IPS-15b (cell line): Measurements from ENCODE around the gene RICTOR.

Experiments used
- H3K27me3 ChIP-seq: one replicate; pipeline ENCODE4 v1.6.1; 2013; ENCODE audit warnings: low read length; ENCODE audit not compliant: control insufficient read depth, insufficient read depth
- H3K36me3 ChIP-seq: one replicate; pipeline ENCODE4 v1.6.1; 2013; ENCODE audit warnings: low read length; ENCODE audit not compliant: control insufficient read depth, insufficient read depth
- H3K4me1 ChIP-seq: one replicate; pipeline ENCODE4 v1.6.1; 2013; ENCODE audit warnings: mild to moderate bottlenecking, low read length; ENCODE audit not compliant: control insufficient read depth, insufficient read depth
- H3K4me3 ChIP-seq: one replicate; pipeline ENCODE4 v1.5.1; 2013; ENCODE audit warnings: low read depth, low read length
- H3K9ac ChIP-seq: one replicate; pipeline ENCODE4 v1.6.1; 2013; ENCODE audit warnings: low read depth, mild to moderate bottlenecking, low read length
- H3K9me3 ChIP-seq: one replicate; pipeline ENCODE4 v1.6.1; 2013; ENCODE audit warnings: mild to moderate bottlenecking, low read length; ENCODE audit not compliant: control insufficient read depth, insufficient read depth

Gene RICTOR

DNA sequence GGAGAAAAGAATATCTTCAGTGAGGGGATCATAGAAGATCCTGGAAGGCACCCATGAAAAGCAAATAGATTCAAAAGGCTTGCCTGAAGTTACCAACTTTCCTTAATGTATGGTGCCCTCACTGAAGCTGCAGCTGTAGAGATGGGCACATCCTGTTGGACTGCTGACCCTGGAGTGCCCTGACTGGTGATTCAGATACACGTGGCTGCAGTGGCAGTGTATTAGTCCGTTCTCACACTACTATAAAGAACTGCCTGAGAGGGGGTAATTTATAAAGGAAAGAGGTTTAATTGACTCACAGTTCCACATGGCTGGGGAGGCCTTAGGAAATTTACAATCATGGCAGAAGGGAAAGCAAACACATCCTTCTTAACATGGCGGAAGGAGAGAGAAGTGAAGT is 148.1 kb downstream of the RICTOR start:
- Histone ChIP-seq H3K4me3 (no peak overlapping the region), H3K9ac (no peak overlapping the region), H3K36me3 (no peaks in the 10 kb centered on the region), H3K27me3 (no peaks in the 10 kb centered on the region), H3K9me3 (no peaks in the 10 kb centered on the region), H3K4me1 (peaks cover 2% of the 10 kb centered on the region)

DNA sequence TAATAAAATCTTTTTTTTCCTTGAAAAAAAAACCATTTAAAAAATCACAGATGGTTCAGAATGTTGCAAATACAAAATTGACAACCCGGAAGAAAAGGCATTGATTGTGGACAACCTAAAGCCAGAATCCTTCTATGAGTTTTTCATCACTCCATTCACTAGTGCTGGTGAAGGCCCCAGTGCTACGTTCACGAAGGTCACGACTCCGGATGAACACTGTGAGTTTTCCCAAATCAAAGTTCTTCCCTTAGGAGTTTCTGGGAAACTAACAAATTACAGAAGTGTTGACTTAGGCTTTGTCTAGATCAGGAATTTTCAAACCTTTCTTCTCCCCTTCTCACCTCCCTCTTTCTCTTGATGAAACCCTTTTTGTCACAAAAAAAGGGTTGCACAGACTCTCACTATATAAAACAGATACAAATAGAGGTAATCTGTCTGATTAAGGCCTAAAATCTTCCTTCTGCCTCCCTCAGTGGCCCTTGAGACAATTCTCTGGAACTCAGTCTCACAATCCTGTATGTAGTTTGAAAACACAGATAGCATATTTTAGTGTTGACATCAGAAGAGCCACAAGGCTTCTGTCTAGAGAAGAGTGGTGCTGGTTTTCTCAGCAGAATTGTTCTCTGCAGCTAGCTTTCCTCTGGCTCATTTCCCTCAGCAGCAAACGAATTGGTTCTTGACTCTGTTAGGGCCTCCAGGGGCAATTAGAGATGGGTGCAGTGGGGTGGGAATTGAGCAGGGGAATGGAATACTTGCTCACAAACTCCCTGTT is 148.9 kb downstream of the RICTOR start:
- H3K27me3 ChIP-seq: no peaks in the 10 kb centered on the region
- no peaks in the 10 kb centered on the region for H3K36me3 ChIP-seq
- no peak overlapping the region for H3K9ac ChIP-seq
- H3K4me1 ChIP-seq: peaks cover under 1% of the 10 kb centered on the region
- no peaks in the 10 kb centered on the region for H3K9me3 ChIP-seq
- H3K4me3 ChIP-seq: no peak overlapping the region

- no peak overlapping the region for H3K4me3 ChIP-seq
- no peaks in the 10 kb centered on the region for H3K9me3 ChIP-seq
- no peaks in the 10 kb centered on the region for H3K4me1 ChIP-seq
- H3K36me3 ChIP-seq: no peaks in the 10 kb centered on the region
- H3K9ac ChIP-seq: no peak overlapping the region
- H3K27me3 ChIP-seq: no peaks in the 10 kb centered on the region
Measured at GRCh38 chr5:38923661-38924451, 150.3 kb downstream of the RICTOR start.

DNA sequence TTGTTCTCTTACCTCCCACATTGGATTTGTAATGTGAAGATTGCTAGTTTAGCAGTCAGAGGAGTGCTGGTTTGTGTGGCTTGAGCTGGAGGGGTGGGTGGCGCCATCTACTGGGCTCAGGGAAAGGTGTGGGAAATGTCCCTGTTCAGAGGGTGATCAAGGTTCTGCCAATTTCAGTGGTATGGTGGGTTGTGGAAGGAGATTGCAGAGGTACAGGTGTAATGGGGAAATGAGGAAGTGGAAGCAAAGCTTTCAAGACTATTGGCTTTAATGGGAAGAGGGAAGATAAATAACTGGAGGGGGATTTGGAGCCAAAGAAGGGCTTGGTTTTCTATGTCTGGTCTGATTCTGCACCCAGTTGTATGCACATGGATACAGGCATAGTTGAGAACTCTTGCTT is 152.0 kb downstream of the RICTOR start:
- Histone ChIP-seq H3K4me3 (no peak overlapping the region), H3K36me3 (no peaks in the 10 kb centered on the region), H3K9ac (no peak overlapping the region), H3K9me3 (no peaks in the 10 kb centered on the region), H3K27me3 (no peaks in the 10 kb centered on the region), H3K4me1 (no peaks in the 10 kb centered on the region)

DNA sequence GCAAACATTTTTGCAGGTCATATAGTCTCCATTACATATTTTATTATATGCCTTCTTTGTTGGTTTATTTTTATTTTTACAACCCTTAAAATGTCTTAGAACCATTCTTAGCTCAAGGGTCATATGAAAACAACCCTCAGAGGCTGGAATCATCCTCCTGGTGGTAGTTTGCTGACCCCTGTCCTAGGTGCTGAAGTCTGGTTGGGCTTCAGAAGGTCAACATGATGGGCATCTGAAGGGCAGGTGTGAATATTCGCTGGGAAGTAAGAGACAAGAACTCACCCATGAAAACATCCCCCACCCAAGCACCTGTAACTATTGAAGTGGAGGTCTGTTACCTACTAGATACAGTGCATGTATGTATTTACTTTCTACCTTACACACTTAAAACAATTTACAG is 153.0 kb downstream of the RICTOR start:
- Histone ChIP-seq H3K9me3 (no peaks in the 10 kb centered on the region), H3K9ac (no peak overlapping the region), H3K4me3 (no peak overlapping the region), H3K4me1 (no peaks in the 10 kb centered on the region), H3K27me3 (no peaks in the 10 kb centered on the region), H3K36me3 (no peaks in the 10 kb centered on the region)

GRCh38 chr5:38916802-38917201 is 157.4 kb downstream of the RICTOR start:
- Histone ChIP-seq H3K4me1 (no peaks in the 10 kb centered on the region), H3K36me3 (no peaks in the 10 kb centered on the region), H3K9me3 (no peaks in the 10 kb centered on the region), H3K9ac (no peak overlapping the region), H3K27me3 (no peaks in the 10 kb centered on the region), H3K4me3 (no peak overlapping the region)

GRCh38 chr5:38913714-38914113 is 160.5 kb downstream of the RICTOR start:
- Histone ChIP-seq H3K36me3 (no peaks in the 10 kb centered on the region), H3K9ac (no peak overlapping the region), H3K4me1 (no peaks in the 10 kb centered on the region), H3K9me3 (no peaks in the 10 kb centered on the region), H3K27me3 (no peaks in the 10 kb centered on the region), H3K4me3 (no peak overlapping the region)

DNA sequence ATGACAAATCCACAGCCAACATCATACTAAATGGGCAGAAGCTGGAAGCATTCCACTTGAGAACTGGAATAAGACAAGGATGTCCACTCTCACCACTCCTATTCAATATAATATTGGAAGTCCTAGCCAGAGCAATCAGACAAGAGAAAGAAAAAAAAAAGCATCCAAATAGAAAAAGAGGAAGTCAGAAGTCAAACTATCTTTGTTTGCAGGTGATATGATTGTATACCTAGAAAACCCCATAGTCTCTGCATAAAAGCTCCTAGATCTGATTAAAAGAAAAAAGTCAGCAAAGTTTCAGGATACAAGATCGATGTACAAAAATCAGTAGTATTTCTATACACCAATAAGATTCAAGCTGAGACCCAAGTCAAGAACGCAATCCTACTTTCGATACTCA is 162.3 kb downstream of the RICTOR start:
- H3K9ac ChIP-seq: no peak overlapping the region
- H3K4me1 ChIP-seq: no peaks in the 10 kb centered on the region

DNA sequence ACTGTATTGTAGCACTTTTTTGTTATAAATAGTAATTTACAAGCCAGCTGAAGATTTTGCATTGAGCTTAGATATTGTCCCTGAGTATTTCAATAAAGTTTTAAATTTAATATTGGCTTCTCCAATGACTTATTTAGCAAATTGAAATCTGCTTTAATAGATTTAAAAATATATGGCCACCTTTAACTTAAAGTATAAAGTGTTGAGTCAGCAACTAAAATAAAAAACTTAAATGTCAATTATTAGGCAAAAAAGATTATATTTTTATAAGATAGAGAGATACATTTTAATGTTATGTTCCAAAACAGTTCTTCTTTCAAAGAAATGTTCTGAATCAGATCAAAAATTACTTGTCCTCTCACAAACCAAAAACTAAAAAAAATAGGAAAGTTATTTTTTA is 167.7 kb downstream of the RICTOR start:
- H3K36me3 ChIP-seq: no peaks in the 10 kb centered on the region

More for the DNA sequence above, 162.3 kb downstream of the RICTOR start:
- Histone ChIP-seq H3K36me3 (no peaks in the 10 kb centered on the region), H3K27me3 (no peaks in the 10 kb centered on the region), H3K9me3 (no peaks in the 10 kb centered on the region), H3K4me3 (no peak overlapping the region)

GRCh38 chr5:38905516-38905915 is 168.7 kb downstream of the RICTOR start:
- Histone ChIP-seq H3K27me3 (no peaks in the 10 kb centered on the region), H3K9me3 (no peaks in the 10 kb centered on the region), H3K36me3 (no peaks in the 10 kb centered on the region)

More for the DNA sequence above, 167.7 kb downstream of the RICTOR start:
- Histone ChIP-seq H3K9me3 (no peaks in the 10 kb centered on the region), H3K4me3 (no peak overlapping the region), H3K27me3 (no peaks in the 10 kb centered on the region), H3K9ac (no peak overlapping the region), H3K4me1 (no peaks in the 10 kb centered on the region)

GRCh38 chr5:38899936-38900335 is 174.3 kb downstream of the RICTOR start:
- H3K9ac ChIP-seq: no peak overlapping the region
- no peak overlapping the region for H3K4me3 ChIP-seq
- H3K36me3 ChIP-seq: no peaks in the 10 kb centered on the region
- H3K27me3 ChIP-seq: no peaks in the 10 kb centered on the region
- peaks cover 4% of the 10 kb centered on the region for H3K9me3 ChIP-seq
- no peaks in the 10 kb centered on the region for H3K4me1 ChIP-seq

More at GRCh38 chr5:38905516-38905915, 168.7 kb downstream of the RICTOR start:
- no peak overlapping the region for H3K9ac ChIP-seq
- H3K4me3 ChIP-seq: no peak overlapping the region
- H3K4me1 ChIP-seq: no peaks in the 10 kb centered on the region

DNA sequence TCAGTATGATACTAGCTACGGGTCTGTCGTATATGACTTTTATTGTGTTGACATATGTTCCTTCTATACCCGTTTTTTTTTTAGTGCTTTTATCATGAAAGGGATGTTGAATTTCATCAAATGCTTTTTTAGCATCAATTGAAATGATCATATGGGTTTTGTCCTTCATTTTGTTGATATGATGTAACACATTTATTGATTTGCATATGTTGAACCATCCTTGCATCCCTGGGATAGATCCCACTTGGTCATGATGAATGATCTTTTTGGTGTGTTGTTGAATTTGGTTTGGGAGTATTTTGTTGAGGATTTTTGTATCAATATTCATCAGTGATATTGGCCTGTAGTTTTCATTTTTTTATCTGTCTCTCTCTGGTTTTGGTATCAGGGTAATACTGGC is 177.4 kb downstream of the RICTOR start:
- Histone ChIP-seq H3K27me3 (no peaks in the 10 kb centered on the region), H3K9ac (no peak overlapping the region), H3K9me3 (peaks cover 4% of the 10 kb centered on the region), H3K4me3 (no peak overlapping the region), H3K36me3 (no peaks in the 10 kb centered on the region), H3K4me1 (no peaks in the 10 kb centered on the region)
